Measurements from ENCODE around the gene SLC13A5.

- TF ChIP-seq CTCF (IDR thresholded peaks at IDR 0.05) (no peak), EZH2 (IDR thresholded peaks at IDR 0.05; ENCODE audit: borderline replicate concordance, insufficient read depth, low read depth, low read length, poor library complexity, severe bottlenecking) (no peak)
These were observed 42.2 kb downstream of the SLC13A5 start for GRCh38 chr17:6670999-6671398.

Measured in B cell (primary cell).